Measurements from ENCODE around the gene VNN1.

GRCh38 chr6:132685009-132685408 is 28.8 kb downstream of the VNN1 start:
- TF ChIP-seq, protein P1, sequence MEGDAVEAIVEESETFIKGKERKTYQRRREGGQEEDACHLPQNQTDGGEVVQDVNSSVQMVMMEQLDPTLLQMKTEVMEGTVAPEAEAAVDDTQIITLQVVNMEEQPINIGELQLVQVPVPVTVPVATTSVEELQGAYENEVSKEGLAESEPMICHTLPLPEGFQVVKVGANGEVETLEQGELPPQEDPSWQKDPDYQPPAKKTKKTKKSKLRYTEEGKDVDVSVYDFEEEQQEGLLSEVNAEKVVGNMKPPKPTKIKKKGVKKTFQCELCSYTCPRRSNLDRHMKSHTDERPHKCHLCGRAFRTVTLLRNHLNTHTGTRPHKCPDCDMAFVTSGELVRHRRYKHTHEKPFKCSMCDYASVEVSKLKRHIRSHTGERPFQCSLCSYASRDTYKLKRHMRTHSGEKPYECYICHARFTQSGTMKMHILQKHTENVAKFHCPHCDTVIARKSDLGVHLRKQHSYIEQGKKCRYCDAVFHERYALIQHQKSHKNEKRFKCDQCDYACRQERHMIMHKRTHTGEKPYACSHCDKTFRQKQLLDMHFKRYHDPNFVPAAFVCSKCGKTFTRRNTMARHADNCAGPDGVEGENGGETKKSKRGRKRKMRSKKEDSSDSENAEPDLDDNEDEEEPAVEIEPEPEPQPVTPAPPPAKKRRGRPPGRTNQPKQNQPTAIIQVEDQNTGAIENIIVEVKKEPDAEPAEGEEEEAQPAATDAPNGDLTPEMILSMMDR (IDR thresholded peaks at IDR 0.05): no peak
- TF ChIP-seq EZH2phosphoT487 (IDR thresholded peaks at IDR 0.05): no peak
